GM18508 (cell line): ENCODE measurements around the gene PXK.
"Not testable (repeated sequence)": the region's sequence is repeated elsewhere in the genome, so short reads cannot be mapped to it uniquely, and the experiment has no call there.

Experiments used
- ATAC-seq: cut with Tn5 transposase; IDR thresholded peaks from one replicate; pipeline ENCODE4 v1.9.1; 2021; ENCODE audit warnings: moderate number of reproducible peaks; ENCODE audit not compliant: insufficient read depth, unreplicated experiment

The PXK gene

DNA sequence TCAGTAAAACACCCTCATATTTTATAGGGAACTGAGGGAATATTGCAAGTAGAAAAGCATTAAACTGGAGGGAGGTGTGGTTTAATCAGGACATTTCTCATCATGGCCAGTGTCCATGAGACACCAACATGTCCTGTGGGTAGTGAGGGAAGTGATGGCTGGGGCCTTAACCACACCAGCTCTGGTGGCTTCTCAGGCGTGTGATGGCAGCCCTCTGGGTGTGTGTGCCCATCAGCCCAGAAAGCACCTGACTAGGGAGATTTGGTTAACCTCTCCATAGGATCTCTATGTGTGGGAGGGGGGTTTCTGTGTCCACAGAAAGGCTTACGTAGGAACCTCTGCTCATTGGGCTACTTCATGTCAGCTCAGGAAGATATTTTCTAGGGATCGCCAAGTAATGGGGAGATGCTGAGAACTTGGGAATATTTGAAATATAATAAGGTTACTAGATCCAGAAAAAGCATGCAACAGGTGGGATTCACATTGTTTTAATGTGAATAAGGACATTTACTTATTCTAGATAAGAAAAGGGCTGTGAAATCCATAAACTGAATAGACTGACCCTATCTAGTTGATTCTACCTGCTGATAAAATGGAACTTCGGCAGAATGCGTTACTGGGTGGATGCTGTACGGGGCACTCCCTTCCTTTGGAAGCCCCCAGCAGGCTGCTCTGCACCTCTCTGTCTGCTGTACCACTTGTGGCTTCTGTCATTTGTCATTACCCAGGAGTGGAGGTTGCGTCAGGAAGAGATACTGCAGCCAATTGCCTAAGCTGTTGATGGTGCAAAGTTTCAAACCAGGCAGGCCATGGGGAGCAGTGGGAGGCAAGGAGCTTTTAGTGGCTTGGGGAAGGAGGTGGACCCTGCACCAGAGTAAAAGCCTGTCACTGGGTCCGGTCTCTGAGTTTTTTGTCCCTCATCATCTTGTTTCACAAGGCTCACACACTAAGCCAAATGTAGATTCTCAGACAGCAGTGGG, 79.4 kb downstream of the PXK start:
- no peak for ATAC-seq

DNA sequence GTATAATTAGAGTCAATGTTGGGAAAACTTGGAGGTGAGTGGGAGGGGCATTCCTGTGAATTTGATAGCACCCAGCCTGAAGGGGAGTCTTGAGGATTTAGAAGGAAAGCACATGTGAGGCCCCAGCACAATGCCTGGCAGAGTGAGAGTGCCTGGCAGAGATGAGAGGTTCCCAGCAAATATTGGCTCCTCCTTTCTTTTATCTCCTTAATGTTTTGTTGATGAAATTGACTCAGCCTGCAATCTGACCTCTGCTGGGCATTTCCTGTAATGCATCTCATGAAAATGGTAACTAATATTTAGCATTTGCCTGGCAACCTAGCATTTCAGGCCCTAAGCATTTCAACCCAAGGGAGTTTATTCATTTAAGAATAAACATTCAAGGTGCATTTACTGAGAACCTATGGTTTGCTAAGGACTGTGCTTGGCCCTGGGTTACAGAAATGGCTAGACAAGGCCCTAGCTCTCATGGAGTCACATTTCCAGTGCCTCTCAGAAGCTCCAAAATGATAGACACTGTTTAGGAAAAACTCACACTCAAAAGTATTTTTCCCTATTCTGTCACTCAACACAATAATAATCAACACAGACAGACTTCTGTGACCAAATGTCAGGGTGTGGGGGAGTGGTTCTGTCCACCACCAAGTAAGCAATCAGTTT, 82.0 kb downstream of the PXK start:
- ATAC-seq, result no peak

DNA sequence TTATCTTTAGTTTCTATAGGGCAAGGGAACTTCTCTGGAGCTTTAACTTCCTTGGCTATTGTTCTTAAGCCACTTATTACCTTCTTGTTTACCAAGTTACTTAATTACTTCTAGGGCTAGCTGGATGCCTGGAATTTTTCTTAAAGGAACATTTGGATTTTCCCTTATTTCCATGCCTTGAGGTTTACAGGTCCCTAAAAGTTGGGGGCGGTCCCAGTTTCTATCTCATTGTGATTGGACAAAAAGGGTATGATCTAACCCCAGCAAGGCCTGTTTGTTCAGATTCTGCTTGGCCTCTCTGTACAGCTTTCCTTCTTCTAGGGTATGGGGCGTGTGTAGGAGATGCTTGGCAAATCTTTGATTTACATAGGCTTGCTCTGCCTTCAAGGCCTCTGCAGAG, 83.5 kb downstream of the PXK start:
- no peak for ATAC-seq

DNA sequence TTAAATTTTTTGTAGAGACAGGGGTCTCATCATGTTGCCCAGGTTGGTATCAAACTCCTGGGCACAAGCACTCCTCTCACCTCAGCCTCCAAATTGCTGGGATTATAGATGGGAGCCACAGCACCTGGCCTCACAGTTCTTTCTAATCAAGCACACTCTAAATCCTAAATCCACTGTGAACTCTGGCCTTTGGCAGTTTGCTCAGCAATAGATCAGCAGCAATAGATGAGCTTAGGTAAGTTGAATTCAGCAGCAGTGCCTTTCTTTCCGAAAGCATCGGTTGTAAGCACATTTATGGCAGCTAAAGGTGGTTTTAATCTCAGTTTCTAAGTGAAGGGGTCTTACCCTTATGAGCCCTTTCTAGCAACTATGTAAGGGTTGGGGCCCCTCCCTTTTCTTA, 84.4 kb downstream of the PXK start:
- ATAC-seq, result no peak

DNA sequence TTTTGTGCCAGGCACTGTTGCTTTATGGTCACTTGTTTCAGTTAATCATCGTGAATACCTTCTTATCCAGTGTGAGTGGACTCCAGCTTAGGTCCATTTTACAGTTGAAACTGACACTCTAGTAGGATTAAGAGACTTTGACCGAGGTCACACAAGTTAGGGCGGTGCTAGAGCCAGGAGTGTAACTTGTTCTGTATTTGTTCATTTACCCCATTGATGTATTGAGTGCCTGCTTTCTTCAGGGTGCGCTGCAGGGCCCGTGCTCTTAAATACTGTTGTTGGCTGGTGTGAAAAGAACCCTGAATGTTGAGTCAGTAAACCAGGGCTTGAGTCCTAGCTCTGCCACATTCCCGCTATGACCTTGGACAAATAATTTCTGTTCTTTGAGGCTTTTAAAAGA, 85.5 kb downstream of the PXK start:
- no peak for ATAC-seq

DNA sequence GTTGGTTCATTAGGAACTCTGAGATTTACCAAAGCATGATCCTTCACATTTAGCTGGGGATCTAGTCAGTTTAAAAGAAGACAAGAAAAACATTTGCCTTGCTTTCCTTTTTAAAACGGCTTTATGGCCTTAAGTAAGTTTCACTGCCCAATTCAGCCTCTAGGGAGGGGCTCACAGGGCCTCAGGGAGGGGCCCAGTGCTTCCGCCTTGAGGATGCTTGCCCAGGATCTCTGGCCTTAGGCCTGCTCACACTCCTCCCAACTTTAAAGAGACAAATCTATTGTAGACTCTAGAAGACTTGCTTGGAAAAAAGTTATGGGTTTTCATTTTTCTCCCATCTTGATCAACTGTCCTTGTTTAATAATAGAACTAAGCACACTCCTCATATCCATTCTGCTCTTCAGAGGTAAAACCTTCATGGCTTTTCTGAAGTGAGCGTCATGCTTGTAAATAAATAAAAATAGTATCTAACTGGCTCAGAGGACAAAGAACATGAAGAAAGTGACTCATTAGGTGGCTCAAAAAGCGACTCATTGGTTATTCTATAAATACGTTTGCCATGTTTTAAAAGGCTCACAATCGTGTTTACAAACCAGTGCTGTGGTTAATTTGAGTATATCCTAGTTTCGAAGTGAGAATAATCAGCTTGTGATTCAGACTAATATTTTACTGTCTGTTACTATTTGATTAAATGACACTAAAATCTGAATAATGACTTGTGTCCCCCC, 87.3 kb downstream of the PXK start:
- ATAC-seq, result peak; percentile 50

DNA sequence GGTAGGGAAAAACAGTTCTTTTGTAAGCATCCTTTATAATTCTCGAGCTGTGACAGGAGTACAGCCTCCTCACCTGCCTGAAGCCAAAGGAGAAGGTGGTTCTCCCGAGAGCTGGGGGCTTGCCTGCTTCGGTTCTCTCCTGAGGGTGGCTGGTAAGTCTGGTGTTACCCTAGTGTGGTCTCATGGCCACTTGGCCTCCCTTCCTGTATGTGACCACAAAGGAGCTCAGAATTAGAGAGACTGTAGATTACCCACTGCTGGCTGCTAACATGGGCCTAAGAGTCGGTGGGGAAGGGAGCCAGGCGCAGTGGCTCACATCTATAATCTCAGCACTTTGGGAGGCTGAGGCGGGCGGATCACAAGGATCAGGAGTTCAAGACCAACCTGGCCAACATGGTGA, 88.3 kb downstream of the PXK start:
- ATAC-seq, result no peak

DNA sequence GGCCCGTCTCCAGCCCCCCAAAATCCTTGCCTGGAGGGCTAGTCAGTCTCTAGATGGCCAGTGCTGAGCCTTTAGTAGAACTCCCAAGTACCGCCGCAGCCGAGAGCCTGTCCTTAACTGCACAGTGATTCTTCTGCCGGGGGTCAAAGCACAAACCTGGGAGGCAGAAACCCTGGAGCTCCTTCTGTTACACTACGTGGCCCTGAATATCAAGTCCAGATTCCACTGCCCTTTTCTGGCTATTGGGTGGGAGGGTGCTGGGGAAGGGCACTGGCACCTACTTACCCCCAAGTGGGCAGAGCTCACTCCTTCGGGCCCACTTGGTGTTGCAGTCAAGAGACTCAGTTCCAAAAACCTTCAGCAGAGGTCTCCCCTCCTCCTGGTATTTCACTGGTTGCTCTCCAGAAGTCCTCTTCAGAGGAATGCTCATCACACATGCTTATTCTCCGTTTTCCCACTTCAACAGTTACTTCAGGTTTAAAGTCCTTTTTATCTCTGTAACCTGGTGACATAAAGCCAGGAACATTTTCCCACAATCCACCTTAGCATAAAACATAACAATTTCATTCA, 90.1 kb downstream of the PXK start:
- no peak for ATAC-seq

DNA sequence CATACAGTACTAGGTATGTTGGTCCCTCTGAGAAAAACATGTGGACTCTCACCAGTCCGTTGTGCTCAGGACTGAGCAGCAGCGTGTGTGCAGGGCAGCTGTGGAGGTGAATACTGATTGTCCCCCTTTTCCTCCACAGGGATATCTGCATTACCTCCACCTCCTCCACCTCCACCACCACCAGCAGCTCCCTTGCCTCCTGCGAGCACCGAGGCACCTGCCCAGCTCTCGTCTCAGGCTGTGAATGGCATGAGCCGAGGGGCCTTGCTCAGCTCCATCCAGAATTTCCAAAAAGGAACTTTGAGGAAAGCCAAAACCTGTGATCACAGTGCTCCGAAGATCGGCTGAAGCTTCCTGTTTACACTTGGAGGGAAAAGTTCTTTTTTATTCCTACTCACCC, 91.9 kb downstream of the PXK start:
- ATAC-seq, result no peak

DNA sequence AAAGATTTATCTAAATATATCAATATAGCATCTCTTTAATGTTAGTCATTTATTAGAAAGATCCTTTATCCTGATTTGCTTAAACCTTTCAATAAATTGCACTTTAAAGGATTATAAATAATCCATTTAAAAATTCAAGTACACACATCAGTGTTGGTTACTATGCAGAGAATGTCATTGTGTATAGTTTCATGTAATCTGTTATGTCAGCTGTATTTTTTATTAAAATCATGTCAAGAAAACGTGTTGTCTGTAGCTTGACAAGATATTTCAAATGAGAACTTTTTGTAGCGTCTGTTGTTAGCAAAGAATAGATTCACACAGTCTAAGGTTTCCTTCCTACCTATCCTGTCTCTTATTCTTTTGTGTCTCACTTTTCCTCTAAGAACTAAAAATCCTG, 93.1 kb downstream of the PXK start:
- no peak for ATAC-seq

DNA sequence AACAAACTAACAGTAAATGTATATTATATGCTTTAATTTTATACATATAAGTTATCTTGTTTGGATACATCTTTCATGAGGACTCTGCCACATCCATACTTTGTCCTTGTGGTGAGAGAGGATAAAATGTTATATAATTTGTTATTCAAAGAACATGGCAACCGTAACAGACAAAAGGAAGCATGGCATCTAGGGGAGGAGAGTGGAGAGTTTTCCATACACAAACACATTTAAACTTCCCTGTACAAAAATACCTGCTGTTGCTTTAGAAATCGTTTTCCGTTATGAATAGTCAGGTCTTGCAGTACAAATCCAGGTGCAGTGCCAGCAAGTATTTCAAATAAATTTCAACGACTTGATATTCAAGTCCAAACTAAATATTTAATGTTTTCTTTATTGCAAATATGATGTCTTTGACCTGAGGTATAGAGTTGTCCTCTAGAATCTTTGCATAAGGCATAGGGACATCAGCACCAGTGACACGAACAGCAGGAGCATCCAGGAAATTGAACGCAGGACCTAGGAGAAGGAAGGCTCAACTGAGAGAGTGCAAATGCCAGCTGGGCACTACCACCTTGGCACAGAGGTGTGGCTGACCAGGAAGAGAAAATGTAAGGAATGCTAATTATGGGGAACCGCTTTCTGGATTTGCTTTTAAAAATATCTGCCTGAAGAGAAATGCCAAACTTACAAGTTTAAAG, 95.1 kb downstream of the PXK start:
- ATAC-seq, result no peak

DNA sequence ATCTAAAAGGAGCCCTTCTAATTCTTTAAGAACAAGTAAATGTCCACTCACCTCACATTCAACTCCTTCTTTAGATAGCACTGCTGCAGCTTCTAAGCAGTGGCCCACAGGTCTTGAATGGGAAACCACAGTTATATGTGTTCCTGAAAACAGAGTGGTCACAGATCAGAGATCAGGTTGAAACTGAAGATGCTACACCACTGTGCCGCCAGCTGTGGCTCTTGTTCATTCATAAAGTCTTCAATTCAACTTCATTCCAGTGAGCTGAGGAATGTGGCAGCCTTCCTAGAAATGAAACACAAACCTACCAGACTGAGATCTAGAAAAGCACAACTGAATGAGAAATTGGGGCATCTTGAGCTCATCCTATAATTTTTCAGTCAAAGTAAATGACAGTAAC, 97.0 kb downstream of the PXK start:
- ATAC-seq, result no peak

DNA sequence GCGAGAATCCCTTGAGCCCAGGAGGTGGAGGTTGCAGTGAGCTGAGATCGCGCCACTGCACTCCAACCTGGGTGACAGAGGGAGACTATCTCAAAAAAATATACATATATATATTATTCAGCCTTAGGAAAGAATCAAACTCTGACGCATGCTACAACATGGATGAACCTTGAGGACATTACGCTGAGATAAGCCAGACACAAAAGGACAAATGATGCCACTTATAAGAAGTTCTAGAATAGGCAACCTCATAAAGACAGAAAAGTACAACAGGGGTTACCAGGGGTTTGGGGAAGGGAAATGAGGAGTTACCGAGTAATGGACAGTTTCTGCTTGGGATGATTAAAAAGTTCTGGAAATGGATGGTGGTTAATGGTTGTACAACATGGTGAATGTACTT, 100.2 kb downstream of the PXK start:
- no peak for ATAC-seq

DNA sequence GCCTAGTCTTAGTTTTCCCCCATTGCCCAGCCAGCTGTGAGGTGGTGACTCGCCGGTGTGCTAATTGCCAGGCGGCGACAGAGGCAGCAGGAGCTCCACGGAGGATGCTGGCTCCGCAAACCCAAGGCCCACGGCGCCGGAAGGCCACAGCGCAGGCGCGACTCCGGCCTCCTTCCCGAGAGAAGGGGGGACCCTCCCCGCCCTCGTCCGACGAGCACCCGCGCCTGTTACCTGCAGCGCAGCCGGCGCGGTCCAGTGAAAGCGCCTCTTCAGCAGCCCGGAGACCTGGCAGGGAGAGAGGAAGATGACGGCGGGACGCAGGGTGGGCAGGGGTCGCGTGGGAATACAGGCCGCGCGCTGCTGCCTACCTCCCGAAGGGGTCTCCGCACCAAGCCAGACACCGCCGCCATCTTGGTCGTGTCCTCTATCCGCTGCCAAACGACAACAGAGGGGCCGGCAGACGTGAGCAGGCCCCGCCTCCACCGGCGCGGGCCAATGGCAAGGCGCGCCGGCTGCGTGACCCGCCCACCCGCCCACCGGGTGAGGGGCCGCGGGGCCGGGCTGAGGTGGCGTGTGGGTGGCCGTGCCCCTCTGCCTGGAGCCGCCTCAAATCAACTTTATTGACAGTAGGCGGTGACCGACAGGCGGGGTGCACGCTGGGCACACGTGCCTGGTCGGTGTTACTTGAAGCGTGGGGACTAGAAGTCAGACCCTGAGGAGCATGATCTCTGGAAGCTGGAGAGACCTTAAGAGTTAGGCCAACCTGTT, 100.9 kb downstream of the PXK start, which contains the start of gene PDHB:
Gene PDHB, minus strand, starts transcription at position 433 of the 768 bp plus-strand sequence. Its CDS starts 23 bp downstream, at position 410.
- ATAC-seq, result peak; percentile 78

DNA sequence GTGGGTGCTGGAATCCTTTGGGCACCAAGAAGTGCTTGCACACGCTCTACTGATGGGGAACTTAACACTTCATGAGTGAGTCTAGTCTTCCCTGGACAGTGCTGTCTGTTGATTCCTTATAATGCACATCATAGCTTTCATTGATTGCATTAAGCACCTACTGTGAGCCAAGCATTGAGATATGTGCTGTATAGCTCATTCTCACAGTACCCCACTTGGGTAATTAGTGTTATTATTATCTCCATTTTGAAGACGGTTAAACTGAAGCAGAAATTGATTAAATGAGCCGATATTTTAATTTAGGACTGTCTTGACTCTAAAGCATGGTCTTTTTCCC, 101.4 kb downstream of the PXK start:
- ATAC-seq, result no peak

DNA sequence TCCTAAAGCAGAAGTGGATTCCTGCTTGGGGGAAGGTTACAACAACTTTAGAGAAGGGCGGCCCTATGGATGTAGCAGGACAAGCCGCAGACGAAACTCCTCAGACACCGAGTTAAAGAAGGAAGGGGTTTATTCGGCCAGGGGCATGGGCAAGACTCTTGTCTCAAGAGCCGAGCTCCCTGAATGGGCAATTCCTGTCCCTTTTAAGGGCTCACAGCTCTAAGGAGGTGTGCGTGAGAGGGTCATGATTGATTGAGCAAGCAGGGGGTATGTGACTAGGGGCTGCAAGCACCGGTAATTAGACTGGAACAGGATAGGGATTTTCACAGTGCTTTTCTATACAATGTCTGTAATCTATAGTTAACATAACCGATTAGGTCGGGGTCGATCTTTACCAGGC, 101.8 kb downstream of the PXK start:
- no peak for ATAC-seq

DNA sequence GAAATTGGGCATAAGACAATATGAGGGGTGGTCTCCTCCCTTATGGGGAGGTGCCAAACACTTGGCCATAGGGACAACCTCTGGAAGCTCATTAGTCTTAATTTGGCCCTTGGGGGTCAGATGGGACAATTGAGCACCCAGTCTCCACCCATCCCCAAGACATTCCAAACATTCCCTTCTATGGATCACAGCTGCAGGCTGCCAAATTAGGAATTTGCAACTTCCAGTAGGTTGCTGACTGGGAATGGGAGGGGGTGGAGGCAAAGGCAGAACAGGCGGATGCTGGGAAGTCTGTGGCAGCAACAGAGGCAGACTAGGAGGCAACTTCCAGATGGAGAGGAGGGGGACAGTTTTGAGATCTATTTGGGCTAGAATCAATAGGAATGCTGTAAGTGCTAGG, 102.3 kb downstream of the PXK start:
- ATAC-seq, result no peak

DNA sequence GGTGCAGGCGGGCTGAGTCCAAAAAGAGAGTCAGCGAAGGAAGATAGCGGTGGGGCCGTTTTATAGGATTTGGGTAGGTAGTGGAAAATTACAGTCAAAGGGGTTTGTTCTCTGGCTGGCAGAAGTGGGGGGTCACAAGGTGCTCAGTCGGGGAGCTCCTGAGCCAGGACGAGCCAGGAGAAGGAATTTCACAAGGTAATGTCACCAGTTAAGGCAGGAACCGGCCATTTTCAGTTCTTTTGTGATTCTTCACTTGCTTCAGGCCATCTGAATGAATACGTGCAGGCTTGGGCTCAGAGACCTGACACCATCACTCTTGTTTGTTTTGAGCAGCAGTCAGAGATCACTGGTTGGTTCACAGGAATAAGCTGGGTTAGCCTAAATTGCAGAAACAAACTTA, 104.6 kb downstream of the PXK start:
- ATAC-seq, result not testable (repeated sequence)

DNA sequence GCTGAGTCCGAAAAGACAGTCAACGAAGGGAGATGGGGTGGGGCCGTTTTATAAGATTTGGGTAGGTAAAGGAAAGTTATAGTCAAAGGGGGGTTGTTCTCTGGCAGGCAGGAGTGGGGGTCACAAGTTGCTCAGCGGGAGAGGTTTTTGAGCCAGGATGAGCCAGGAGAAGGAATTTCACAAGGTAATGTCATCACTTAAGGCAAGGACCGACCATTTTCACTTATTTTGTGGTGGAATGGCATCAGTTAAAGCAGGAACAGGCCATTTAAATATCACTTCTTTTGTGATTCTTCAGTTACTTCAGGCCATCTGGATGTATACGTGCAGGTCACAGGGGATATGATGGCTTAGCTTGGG, 108.3 kb downstream of the PXK start:
- not testable (repeated sequence) for ATAC-seq
